A549 (cell line): ENCODE measurements around the gene KIAA2012.
A peak's percentile ranks its signal among the peaks of the same experiment; 100 is the strongest.

Source experiments
- ATOH8 ChIP-seq: fragments of 250-450 bp; sonication (Bioruptor Pico); IDR thresholded peaks from 2 replicates; pipeline ENCODE4 v1.5.0; 2020; ENCODE audit warnings: low read depth, mild to moderate bottlenecking, moderate library complexity
- CTCF ChIP-seq: fragments of >200 bp; sonication (Bioruptor Twin); formaldehyde crosslinking; IDR thresholded peaks from 3 replicates; pipeline ENCODE4 v1.5.1; 2016
- SMC3 ChIP-seq: fragments of >200 bp; sonication (Bioruptor Twin); formaldehyde crosslinking; IDR thresholded peaks from 3 replicates; pipeline ENCODE4 v1.6.1; 2018; ENCODE audit warnings: inconsistent platforms

- peak; percentile 40 for TF ChIP-seq CTCF
- TF ChIP-seq ATOH8, result no peak
- TF ChIP-seq SMC3, result peak; percentile 60
Observed at GRCh38 chr2:202056611-202057010, 16.4 kb upstream of the KIAA2012 start.
